Superior temporal gyrus (tissue), 1 donor: ENCODE data around the gene ST8SIA1.

ENCODE experiments used
- DNase-seq: peaks from one replicate; pipeline ENCODE4 v3.0.0-alpha.2; 2016; ENCODE audit errors: extremely low spot score

The ST8SIA1 gene

GRCh38 chr12:22329621-22330020, 4.9 kb downstream of the ST8SIA1 start:
- DNase-seq = no peak

GRCh38 chr12:22325218-22325617, 9.3 kb downstream of the ST8SIA1 start:
- DNase-seq = no peak

- DNase-seq = no peak
Observed at GRCh38 chr12:22322091-22322490, 12.4 kb downstream of the ST8SIA1 start.

- no peak for DNase-seq
Observed at GRCh38 chr12:22321638-22322037, 12.9 kb downstream of the ST8SIA1 start.

- no peak for DNase-seq
Observed at GRCh38 chr12:22321018-22321605, 13.4 kb downstream of the ST8SIA1 start.

GRCh38 chr12:22318108-22318737, 16.3 kb downstream of the ST8SIA1 start:
- no peak for DNase-seq

- DNase-seq = no peak
Observed at GRCh38 chr12:22313963-22314330, 20.6 kb downstream of the ST8SIA1 start.

- DNase-seq = no peak
Observed at GRCh38 chr12:22313286-22313962, 21.1 kb downstream of the ST8SIA1 start.

- peak; percentile 91 for DNase-seq
Observed at GRCh38 chr12:22312336-22312735, 22.2 kb downstream of the ST8SIA1 start.

GRCh38 chr12:22310709-22311108, 23.8 kb downstream of the ST8SIA1 start:
- no peak for DNase-seq

- DNase-seq = no peak
Observed at GRCh38 chr12:22310275-22310674, 24.2 kb downstream of the ST8SIA1 start.

GRCh38 chr12:22307811-22308210, 26.7 kb downstream of the ST8SIA1 start:
- DNase-seq = no peak

GRCh38 chr12:22306311-22306710, 28.2 kb downstream of the ST8SIA1 start:
- no peak for DNase-seq

GRCh38 chr12:22304341-22304740, 30.2 kb downstream of the ST8SIA1 start:
- no peak for DNase-seq

GRCh38 chr12:22299294-22299912, 35.1 kb downstream of the ST8SIA1 start:
- DNase-seq = no peak

- DNase-seq = no peak
Observed at GRCh38 chr12:22289250-22289649, 45.3 kb downstream of the ST8SIA1 start.

GRCh38 chr12:22287776-22288621, 46.5 kb downstream of the ST8SIA1 start:
- DNase-seq = no peak

- no peak for DNase-seq
Observed at GRCh38 chr12:22287101-22287500, 47.4 kb downstream of the ST8SIA1 start.

- DNase-seq = no peak
Observed at GRCh38 chr12:22286569-22286968, 47.9 kb downstream of the ST8SIA1 start.

- no peak for DNase-seq
Observed at GRCh38 chr12:22285846-22286245, 48.7 kb downstream of the ST8SIA1 start.

GRCh38 chr12:22284871-22285270, 49.6 kb downstream of the ST8SIA1 start:
- no peak for DNase-seq

- no peak for DNase-seq
Observed at GRCh38 chr12:22283508-22283907, 51.0 kb downstream of the ST8SIA1 start.
